ENCODE measurements around the gene NDUFB2.
"Not testable (repeated sequence)": the region's sequence is repeated elsewhere in the genome, so short reads cannot be mapped to it uniquely, and the experiment has no call there.

GRCh38 chr7:140676956-140677355 is 19.6 kb upstream of the NDUFB2 start:
- TF ChIP-seq, protein P1, sequence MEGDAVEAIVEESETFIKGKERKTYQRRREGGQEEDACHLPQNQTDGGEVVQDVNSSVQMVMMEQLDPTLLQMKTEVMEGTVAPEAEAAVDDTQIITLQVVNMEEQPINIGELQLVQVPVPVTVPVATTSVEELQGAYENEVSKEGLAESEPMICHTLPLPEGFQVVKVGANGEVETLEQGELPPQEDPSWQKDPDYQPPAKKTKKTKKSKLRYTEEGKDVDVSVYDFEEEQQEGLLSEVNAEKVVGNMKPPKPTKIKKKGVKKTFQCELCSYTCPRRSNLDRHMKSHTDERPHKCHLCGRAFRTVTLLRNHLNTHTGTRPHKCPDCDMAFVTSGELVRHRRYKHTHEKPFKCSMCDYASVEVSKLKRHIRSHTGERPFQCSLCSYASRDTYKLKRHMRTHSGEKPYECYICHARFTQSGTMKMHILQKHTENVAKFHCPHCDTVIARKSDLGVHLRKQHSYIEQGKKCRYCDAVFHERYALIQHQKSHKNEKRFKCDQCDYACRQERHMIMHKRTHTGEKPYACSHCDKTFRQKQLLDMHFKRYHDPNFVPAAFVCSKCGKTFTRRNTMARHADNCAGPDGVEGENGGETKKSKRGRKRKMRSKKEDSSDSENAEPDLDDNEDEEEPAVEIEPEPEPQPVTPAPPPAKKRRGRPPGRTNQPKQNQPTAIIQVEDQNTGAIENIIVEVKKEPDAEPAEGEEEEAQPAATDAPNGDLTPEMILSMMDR (conservative IDR thresholded peaks at IDR 0.05): not testable (repeated sequence)
- TF ChIP-seq EZH2 (IDR thresholded peaks at IDR 0.05; ENCODE audit: low read depth): not testable (repeated sequence)

Measured in PC-9 (cell line).